Caki2 (cell line): ENCODE results near the gene THTPA. TPM values are rescaled to one million over a fixed set of nuclear protein-coding genes. Genes with fewer than 3 reads are reported as not detected.

ENCODE experiments used
- DNase-seq: peaks from one replicate; pipeline ENCODE4 v3.0.0-alpha.2; 2015; ENCODE audit warnings: low read depth
- in situ Hi-C: cut with HindIII; loops from 2 replicates; pipeline ENCODE4 v1.10.0; 2016; ENCODE audit warnings: low sequenced_read_pairs, low pct_unique_long_range_greater_than_20kb, mixed read lengths
- total RNA-seq: library from RNA; depleted of rRNA; stranded (reverse); fragments of >200 nt; shearing (Covaris generic); gene quantifications from 2 replicates; pipeline ENCODE4 v1.2.3, GENCODE V29; 2014; ENCODE audit warnings: low replicate concordance

The THTPA gene
- total RNA-seq, 1 experiment from 2014 or later = 14.7 TPM

DNA sequence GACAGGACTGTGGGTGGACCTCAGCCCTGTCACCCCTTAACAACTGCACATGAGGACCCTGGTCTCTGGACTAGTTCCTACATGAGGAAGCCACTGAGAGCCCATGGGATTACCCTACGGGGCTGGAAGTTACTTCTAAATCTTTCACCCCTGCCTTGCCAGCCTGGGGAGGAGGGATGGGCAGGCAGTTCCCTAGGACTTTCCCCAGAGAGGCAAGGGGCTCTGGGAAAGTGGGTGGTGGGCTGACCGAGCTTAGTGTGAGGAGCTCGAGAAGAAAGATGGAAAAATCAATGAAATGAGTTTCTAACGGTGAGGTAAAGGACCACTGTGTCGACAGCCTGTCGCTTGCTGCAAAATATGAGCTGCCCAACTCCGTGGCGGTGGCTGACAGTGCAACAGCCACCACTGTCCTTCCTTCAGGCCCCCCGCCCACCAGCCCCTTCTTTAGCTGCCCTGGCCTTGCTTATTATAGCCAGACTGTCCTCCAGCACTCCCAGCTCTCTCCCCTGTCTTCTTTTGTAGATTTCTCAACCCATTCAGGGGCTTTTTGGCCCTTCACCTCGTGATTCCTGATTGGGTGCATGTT, 9.5 kb upstream of the THTPA start:
- no peak for DNase-seq
- in situ Hi-C loops = no loop called here

DNA sequence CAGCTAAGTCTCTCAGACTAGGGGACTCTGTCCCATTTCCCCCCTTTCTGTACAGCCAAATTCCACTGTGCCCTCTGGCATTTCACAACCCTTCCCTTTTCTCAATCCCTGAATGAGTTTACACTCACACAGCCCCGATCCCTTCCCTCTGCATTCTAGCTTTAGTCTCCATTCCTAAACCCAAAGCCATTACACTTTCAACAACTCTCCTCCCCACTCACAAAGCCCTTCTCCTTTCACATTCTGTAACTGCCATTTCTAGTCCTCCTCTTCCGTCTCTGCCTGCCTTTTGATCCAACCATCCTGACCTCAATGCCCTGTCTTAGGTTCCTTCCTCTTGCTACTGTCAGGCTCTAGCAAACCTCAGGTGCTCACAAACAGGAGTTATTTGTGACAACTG, 8.1 kb upstream of the THTPA start:
- DNase-seq = no peak
- in situ Hi-C loops = no loop called here

DNA sequence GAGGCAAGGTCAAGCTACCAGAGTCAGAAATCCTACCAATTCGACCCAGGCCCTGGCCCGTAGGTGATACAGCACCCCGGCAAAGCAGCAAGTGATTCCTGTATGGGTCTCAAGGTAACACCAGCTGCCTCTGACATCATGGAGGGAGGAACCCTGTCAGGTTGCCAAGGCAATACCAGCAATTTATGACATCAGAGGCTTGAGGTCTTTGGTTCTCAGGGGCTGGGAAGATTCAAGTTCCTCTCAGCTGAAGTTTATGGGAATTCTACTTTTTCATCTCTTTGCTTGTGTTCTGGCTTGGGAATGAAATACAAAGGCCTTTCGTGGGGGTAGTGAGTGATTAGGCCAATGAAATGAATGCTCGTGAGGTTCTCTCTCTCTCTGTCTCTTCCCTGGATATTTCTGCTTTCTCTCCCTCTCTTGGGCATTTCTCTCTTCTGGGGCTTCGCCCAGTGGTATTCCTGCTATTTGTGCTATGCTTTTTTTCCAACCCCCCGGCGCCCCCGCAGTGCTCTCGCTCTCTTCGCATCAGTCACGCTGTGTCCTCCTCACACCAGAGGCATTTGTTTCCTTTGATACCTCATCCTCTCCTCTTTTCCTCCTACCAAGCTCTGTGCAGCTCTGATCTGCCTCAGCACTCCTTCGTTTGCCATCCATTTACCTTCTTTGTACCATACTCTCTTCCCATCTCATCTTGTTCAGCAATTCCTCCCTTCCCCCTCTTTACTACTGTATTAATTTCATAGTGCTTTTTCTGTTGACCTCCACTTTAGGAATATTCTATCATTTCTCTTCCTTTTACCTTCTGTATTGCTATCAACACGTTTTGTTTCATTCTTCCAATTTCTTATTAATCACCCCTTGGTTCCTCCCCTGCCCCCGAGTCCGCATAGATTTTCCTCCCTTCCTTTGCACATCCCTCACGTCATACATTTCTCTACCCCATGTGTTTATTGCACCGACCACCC, 7.4 kb upstream of the THTPA start:
- in situ Hi-C loops = no loop called here
- no peak for DNase-seq

DNA sequence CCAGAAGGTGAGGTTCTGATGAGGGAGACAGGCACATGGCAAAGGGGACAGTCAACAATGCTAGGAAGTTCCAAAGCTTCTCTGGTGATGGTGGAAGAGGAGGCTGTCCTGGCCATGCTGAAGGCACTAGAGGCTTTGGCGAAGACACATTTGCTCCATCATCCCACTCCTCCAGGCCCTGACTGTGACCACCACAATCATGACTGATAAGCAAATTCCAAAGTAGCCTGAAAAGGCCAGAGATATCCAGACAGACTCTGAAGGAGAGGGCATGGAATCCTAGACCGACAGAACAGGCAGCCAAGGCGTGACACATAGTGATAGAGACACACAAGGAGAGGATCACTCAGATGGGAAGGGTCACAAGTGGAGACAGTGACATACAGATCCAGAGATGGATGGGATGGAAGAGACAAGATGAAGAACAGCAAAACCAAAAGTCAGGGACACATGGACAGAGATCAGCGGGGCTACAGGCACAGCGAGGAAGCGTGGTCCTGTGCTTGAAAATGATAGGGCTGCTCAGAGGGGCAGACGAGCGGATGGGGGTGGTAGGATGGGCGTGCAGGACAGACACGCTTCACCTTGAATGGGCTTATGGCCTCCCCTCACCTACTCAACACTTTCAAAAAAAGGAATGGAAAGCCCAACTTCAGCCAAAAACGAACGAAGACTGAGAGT, 5.8 kb upstream of the THTPA start:
- no peak for DNase-seq
- in situ Hi-C loops = no loop called here

DNA sequence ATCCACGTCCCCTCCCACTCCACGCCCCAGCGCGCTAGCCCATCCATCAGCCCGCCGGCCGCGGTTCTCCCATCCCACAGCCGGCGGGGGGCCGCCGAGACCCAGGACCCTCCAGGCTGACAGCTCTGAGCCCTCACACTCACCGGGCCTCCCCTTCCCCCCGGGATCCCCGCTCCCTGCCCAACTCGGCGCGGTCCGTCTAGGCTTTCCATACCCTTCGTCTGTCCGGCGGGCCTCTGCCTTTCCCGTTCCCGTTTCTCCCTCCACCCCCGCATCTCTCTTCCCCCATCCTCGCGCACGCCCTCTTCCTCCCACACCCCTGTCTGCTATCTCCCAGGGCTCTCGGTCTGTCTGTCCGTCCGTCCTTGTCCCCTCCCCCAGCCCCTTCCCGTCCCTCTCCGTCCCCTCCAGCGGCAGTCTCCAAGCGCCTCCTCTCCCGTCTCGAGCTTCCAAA, 5.2 kb upstream of the THTPA start:
- DNase-seq = no peak

DNA sequence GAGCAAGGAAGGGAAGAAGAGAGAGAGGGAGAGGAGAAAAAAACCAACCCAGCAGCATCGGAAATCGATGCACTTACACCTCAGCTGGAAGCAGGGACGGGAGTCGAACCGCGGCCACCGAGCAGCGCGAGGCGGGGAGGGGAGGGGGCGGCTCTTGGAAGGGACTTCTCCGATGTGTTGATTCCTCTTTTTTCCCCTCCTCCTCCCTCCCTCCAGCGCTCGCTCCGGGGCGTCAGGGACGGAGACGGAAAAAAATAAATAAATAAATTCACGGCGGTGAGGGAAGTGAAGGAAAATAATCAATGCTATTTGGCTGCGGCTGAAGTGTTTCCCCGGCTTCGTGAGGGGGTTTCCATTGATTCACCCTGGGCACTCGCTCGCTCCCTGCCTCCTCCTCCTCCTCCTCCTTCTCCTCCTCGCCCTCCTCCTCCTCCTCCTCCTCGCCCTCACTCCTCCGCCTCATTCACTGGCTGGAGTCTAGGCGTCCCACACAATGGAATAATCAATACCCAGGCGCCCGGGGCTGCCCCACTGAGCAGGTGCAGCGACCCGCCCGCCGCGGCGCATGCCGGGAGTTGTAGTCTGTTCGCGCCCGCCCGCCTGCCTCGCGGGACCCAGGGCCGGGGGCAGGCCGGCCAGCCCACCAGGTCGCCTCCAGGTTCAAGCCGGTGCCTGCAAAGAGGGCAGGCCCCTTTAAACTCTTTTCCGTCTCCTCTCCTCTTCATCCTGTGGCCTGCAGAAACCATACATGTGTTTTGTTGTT, 4.6 kb upstream of the THTPA start, which contains the start of gene ZFHX2:
TSS of gene ZFHX2 (minus strand) at position 500 of the 763 bp plus-strand sequence. CDS start 16,440 bp downstream, outside the sequence.
- DNase-seq = peak; percentile 63
- in situ Hi-C loops = no loop called here

More for the DNA sequence above, 5.2 kb upstream of the THTPA start:
- in situ Hi-C loops = no loop called here

DNA sequence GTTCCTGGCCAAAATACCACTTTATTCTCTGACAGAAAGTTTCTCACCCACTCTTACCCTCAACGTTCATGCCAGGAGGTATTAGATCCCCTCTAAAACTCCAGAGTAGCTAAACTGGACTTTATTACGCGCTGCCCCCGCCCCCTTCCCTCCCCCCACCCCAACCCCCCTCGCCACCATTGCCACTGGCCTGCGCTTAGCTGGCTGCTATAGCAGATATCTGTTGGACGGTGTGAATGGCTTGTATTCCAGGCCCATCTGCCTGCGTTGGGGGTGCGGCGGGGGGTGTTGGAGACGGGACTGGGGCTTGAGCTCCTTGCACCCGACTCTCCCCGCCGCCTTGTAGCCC, 564 bp upstream of the THTPA start:
- no peak for DNase-seq
- in situ Hi-C loops = no loop called here

DNA sequence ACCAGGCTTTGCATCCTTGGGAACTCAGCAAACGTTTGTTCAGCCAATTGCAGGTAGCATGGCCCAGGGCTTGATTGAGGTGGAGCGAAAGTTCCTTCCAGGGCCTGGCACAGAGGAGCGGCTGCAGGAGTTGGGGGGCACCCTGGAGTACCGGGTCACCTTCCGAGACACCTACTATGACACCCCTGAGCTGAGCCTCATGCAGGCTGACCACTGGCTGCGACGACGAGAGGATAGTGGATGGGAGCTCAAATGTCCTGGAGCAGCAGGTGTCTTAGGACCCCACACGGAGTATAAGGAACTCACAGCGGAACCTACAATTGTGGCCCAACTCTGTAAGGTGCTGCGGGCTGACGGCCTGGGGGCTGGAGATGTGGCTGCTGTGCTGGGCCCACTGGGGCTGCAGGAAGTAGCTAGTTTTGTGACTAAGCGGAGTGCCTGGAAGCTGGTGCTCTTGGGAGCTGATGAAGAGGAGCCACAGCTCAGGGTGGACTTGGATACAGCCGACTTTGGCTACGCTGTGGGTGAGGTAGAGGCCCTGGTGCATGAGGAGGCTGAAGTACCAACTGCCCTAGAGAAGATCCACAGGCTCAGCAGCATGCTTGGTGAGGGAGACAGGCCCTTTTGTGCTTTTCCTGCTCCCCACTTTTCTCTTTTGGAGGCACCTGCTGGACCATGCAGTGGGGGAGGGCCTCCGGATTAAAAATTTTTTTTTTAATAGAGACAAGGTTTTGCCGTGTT, 799 bp downstream of the THTPA start:
- in situ Hi-C loops = no loop called here

DNA sequence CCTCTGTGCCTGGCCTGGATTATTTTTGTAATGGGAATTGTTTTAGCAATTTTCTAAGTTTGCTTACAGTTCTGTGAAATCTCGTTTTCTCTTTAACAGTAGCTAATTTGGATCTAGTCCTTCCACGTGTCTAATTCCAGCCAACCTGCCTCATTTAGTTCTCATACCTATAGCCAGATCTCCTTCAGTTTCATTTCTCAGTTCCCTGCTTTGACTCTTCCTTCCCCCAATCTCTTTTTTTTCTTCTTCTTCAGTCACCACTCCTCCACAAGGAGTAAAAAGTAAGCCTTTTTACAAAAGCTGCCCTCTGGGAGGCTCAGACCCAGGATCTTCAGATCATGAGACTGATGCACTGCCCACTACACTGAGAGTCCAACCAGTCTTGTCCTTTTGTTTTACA, 1.4 kb downstream of the THTPA start:
- in situ Hi-C loops = no loop called here

More for the DNA sequence above, 799 bp downstream of the THTPA start:
- DNase-seq = no peak

DNA sequence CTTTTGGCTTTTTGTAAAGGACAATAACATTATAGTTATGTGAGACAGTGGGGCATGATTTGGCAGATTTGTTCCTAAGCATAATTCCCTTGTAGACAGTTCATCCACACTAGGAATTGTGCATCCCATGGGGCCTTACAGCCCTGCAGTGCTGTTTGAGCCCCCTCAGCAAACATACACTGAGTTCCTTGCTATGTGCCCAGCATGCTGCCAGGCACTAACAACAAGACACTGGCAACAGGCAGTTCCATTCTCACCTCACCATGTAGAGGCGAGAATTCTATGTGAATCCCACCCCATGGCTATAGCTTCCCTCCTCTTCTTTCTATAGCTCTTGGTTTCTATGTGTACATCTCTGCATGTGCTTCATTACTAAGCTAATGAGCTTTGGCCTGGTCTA, 1.9 kb downstream of the THTPA start:
- DNase-seq = no peak
- in situ Hi-C loops = no loop called here

More for the DNA sequence above, 1.4 kb downstream of the THTPA start:
- no peak for DNase-seq

DNA sequence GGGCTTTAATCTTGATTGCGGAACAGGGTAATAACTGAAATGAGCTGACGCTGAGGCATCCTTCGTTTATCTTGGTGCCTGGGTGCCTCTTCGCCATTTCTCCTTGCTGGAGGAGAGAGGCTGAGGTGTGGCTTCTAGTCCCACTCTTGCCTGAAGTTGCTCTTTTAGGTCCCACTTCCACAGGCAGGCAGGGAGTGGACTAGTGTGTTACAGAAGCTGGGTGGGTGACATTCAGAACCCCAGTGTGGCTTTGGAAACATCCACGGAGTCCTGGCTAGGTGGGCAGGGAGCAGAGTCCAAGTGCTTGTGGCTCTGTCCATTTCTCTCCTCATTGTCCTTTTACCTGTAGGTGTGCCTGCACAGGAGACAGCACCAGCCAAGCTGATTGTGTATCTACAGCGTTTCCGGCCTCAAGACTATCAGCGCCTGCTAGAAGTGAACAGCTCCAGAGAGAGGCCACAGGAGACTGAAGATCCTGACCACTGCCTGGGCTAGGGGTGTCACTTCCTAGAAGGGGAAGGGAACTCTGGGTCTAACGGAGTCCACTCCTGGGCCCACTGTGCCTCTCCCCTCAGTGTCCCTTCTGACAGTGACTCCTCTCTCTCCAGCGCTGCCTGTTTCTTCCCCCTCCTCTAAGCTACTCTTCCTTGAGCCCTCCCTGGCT, 2.4 kb downstream of the THTPA start:
- in situ Hi-C loops = no loop called here

DNA sequence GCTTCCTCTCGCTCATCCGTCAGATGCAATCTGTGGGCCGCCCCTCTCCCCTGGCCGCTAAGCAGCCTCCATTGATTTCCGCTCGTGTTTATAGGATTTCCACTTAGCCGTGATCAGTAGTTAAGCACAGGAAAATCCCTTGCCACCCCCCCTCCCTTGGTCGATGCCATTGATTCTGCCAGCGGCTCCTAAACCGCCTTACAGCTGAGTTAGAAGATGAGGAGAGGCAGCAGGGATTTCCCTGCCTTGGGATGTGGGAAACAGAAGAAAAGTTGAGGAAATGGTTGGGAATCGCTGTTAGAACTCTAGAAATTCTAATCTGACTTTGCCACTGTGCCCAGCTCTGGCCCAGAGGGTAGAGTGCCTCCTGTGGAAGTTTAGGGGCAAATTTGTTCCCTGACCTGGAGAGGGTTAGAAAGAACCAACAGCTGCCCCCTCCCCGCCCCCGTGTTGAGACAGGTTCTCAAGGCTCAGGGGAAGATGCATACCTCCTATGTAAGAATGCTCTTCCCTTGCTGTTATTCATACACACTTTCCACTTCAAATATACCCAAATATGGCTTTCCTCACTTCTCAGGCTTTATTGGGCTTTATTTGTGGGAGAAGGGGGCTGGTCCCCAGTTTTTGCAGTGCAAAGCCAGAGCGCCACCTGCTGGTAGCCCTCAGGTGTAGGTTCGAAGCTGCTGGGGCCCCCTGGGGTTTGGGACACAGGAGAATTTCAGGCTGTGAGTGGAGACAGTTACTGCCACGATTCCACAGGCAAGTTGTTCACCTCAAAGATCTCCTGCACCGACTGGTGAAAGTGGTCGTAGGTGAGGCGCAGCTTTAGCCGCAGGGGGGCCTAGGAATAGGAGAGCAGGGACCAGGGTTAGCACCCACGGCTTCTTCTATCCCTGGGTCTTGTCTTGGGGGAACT, 3.2 kb downstream of the THTPA start:
- in situ Hi-C loops = no loop called here
- no peak for DNase-seq

More for the DNA sequence above, 2.4 kb downstream of the THTPA start:
- DNase-seq = no peak

DNA sequence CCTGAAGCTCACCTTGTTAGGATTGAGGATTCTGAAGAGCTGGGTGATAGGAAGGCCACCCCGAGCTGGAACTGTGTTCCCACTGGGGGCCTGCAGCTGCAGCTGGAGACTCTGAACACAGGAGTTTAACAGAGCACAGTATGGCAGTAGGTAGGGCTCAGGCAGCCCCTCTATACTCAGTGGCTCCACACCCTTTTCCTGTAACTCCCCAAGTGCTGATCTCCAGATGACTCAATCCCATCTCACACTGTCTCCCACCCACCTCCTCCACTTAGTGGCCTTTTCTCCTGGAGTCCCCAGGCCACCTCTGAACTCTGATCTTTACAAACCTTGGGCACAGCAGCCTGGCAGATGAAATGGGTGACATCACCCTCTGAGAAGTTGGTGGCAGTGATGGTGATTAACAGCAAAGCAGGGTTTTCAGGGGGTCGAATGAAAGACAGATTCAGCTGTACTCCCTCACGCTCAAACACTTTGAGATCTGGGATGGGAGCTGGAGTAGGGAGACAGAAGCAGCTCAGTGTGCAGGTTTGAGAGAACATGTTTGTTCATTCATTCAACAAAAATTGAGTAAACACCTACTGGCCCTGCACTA, 4.0 kb downstream of the THTPA start:
- in situ Hi-C loops = no loop called here
- DNase-seq = no peak

DNA sequence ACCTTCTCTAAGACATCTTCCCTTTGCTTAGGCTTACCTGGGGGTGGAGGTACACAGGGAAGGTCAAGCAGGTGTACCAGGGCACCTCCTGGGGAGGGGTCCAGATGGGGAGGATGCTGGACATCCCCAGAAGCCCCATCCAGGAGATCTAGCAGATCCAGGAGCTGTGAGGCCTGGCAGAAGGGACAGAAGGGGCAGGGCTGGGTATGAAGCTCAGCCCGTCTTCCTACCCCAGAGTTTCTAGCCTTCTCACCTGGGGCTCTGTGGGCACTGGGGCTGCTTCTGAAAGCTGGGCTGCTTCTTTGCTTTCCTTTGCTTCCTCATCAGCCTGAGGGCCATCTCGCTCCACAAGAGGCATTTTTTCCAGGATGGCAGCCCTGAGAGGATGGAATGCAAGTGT, 5.2 kb downstream of the THTPA start:
- DNase-seq = no peak
- in situ Hi-C loops = no loop called here

DNA sequence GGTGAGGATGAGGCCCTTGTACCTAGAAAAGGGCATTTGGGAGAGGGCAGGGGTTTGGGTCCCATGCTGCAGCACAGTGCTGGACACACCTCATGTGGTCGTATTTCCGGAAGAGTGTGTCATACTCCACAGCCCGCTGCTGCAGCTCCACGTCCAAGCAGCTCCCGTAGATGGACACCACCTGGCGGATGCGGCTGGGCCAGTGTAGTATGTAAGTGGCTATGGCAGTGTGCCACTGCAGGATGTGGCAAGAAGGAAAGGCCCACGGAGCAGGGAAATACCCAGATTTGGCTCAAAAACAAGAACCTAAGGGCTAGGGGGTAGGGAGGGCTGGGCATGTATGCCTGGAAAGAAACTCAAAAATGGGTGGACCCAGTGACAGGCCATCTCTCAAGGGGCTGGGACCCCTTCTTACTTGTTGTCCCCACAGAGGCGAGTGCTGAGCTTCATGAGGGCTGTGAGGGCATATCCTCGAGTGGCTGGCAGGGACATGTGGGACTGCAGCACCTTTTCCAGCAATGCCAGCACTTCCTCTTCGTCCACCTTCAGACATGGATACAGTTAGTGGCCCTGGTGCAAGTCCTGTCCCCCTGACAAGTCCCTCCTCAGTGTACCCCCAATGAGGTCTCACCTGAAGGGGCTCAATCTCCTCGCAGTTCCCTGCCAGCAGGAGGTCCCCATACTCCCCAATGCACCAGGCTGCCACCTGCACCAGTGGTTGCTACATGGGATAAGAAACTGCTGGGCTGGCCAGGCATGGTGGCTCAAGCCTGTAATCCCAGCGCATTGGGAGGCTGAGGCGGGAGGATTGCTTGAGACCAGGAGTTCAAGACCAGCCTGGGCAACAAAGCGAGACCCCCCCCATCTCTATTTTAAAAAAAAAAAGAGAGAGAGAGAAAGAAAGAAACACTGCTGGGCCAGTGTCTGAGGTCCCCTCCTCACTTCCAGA, 6.1 kb downstream of the THTPA start:
- DNase-seq = no peak
- in situ Hi-C loops = no loop called here
